GM10266 (cell line): ENCODE data around the gene ORAI2.
"Not testable (repeated sequence)": the region's sequence is repeated elsewhere in the genome, so short reads cannot be mapped to it uniquely, and the experiment has no call there.

ENCODE experiments used
- DNase-seq: peaks from one replicate; pipeline ENCODE4 v3.0.0; 2012; ENCODE audit errors: extremely low spot score
- TF ChIP-seq, protein P1 (sequence below): IDR thresholded peaks from 2 replicates; pipeline ENCODE4 v1.5.1; 2012; ENCODE audit warnings: mild to moderate bottlenecking, low read depth; ENCODE audit not compliant: control insufficient read depth, insufficient read depth; ENCODE audit errors: missing control alignments

ORAI2 gene

GRCh38 chr7:102395873-102396709 is 37.3 kb upstream of the ORAI2 start, which contains the start of gene PRKRIP1:
PRKRIP1 (plus strand) TSS chr7:102396363; CDS start chr7:102396412, 49 bp downstream.
- peak; percentile 87 for DNase-seq
- TF ChIP-seq, protein P1, sequence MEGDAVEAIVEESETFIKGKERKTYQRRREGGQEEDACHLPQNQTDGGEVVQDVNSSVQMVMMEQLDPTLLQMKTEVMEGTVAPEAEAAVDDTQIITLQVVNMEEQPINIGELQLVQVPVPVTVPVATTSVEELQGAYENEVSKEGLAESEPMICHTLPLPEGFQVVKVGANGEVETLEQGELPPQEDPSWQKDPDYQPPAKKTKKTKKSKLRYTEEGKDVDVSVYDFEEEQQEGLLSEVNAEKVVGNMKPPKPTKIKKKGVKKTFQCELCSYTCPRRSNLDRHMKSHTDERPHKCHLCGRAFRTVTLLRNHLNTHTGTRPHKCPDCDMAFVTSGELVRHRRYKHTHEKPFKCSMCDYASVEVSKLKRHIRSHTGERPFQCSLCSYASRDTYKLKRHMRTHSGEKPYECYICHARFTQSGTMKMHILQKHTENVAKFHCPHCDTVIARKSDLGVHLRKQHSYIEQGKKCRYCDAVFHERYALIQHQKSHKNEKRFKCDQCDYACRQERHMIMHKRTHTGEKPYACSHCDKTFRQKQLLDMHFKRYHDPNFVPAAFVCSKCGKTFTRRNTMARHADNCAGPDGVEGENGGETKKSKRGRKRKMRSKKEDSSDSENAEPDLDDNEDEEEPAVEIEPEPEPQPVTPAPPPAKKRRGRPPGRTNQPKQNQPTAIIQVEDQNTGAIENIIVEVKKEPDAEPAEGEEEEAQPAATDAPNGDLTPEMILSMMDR: no peak

DNA sequence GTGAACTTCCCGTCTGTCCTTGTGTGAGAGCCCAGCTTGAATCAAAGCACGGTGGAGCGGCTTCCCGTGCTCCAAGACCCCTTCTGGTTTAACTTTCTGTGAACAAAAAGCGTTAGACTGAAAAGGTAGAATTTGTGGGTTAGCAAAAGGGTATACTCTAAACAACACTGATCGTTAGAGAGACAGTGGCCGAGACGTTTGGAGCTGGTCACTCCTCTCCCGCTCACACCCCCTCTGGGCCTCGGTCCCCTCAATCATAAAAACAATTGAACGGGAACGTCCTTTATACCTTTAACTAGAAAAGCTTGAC is 36.7 kb upstream of the ORAI2 start:
- TF ChIP-seq, protein P1: no peak
- no peak for DNase-seq

DNA sequence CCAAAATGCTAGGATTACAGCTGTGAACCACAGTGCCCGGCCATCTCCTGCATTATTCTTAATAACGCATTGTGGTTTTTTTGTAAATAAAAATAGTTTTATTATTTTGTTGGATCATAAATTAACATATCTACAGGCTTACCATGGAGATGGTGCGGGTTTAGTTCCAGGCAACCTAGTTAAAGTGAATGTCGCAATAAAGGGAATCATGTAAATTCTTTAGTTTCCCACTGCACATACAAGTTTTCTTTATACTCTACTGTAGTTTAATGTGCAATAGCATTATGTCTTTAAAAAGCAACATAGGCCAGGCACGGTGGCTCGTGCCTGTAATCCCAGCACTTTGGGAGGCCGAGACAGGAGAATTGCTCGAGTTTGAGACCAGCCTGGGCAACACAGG is 34.8 kb upstream of the ORAI2 start:
- no peak for DNase-seq
- TF ChIP-seq, protein P1: no peak

DNA sequence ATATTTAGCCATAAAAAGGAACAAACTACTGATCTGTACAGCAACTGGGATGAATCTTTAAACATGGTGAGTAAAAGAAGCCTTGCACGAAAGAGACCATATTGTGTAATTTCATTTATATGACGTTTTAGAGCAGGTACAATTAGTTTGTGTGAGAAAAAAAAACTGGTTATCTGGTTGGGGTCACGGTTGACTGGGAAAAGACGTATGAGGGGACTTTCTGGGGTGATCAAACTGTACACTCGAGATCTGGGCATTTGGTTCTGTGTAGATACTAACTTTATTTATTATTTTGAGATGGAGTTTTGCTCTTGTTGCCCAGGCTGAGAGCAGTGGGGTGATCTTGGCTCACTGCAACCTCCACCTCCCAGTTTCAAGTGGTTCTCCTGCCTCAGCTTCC is 33.0 kb upstream of the ORAI2 start:
- TF ChIP-seq, protein P1: no peak
- DNase-seq: no peak

- no peak for DNase-seq
- TF ChIP-seq, protein P1: no peak
Measured at GRCh38 chr7:102403563-102403962, 29.8 kb upstream of the ORAI2 start.

DNA sequence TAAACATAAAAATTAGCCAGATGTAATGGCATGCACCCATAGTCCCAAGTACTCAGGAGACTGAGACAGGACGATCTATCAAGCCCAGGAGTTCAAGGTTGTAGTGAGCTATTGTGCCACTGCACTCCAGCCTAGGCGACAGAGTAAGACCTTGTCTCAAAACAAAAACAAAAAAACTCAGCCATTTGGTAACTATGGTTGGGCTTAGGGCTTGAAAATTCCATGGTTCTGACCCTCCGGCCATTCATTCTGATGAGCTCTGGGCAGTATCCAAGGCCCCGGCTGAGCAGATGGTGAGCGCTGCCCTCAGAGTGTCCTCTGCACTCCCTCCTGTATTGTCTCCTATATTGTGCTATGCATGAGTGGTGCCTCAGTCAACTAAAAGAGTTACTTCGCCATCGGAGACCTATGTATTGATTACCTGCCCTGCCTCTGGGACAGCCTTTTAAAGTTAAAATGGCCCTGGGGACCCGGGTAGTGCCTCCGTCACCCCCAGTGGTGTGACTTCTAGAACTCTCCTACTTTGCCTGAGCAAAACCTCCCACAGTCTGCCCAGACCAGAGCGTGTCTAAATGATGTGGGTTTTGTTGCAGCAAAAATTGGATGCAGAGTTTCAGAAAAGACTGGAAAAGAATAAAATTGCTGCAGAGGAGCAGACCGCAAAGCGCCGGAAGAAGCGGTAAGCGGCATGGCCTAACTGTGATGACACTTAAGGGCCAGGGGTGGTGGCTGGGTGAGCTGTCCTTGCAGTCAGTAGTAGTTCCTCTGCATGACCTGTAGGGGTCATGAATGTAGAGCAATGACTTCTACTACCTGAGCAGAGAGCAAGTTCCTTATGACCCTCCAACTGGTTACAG is 29.1 kb upstream of the ORAI2 start:
- TF ChIP-seq, protein P1: peak; percentile 91
- peak; percentile 70 for DNase-seq

DNA sequence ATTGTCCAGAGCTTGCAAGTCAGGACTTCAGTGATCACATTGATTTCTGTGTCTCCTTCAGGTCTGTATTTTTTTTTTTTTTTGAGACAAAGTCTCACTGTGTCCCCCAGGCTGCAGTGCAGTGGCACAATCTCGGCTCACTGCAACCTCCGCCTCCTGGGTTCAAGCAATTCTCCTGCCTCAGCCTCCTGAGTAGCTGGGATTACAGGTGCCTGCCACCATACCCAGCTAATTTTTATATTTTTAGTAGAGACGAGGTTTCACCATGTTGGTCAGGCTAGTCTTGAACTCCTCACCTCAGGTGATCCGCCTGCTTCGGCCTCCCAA is 28.6 kb upstream of the ORAI2 start:
- DNase-seq: not testable (repeated sequence)
